ENCODE data around the gene ALPI. TPM values are rescaled to one million over a fixed set of nuclear protein-coding genes. Genes with fewer than 3 reads are reported as not detected.
"Not testable (repeated sequence)": the region's sequence is repeated elsewhere in the genome, so short reads cannot be mapped to it uniquely, and the experiment has no call there.

Gene ALPI
- total RNA-seq, 1 experiment from 2014 or later = 5.3 TPM

DNA sequence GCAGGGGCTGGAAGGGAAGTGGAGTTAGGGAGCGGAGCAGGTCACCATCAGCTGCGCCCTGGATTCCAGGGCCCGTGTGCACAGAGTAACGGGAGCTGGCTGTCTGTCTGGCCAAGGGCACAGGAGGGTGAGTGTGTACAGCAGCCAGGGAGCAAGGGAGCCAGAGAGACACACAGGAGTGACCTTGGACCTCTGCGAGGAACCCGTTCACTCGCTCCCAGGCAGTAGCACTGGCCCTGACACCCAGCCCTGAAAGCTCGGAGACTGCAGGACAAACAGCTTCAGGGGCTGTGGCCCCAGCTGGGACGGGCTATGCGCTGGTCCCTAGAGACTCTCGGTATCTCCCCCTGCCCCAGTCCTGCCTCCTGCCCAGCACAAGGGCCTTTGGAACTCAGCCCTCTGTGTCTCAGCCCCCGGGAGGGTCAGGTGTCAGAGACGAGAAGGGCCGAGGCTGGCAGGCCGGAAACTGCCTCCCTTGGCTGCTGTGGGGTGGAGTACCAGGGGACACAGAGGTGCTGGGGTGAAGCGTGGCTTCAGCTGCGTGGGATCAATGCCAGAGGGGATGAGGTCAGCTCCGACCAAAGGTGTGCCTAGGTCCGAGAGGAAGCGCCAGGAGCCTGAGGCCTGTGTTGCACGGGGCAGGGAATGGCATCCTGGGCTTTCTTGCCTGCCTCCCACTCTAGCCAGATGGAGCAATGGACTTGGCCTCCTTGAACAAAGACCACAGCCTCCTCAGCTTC lies 12.1 kb upstream of the ALPI start:
- DNase-seq = not testable (repeated sequence)

DNA sequence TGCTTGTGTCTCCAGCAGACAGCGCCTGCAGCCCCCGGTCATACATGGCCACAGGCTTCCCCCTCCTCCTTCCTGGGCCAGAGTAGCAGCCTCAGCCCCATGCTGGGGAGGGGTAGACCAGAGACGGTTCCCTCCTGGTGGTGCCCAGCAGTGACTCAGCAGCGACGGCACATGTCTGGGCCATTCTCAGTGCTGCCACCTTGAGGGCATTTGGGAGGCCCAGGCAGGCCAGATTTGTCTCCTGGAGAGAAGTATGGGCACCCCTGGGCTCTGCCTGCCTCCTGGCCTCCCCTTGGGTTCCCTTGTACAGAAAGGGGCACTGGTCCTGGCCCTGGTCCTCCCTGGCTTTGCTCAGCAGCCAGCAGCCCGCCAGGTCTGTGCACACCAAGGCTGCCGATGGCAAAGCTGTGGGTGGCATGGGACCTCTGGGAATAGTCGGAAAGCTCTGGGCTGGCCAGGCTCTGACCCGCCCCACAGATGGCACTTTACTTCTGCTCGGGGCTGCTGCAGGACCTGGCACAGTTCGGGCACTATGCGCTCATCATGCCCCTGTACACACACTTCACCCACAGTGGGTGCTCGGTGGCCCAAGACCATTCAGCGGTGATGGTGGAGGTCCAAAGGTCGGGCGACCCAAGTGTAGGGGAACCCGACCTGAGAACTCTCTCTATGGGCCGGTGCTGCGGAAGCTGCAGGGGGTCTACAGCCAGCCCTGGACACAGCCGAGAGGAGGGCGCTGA lies 11.4 kb upstream of the ALPI start:
- DNase-seq = peak in 1 of 2 experiments; percentile 47
- TF ChIP-seq, protein P1, sequence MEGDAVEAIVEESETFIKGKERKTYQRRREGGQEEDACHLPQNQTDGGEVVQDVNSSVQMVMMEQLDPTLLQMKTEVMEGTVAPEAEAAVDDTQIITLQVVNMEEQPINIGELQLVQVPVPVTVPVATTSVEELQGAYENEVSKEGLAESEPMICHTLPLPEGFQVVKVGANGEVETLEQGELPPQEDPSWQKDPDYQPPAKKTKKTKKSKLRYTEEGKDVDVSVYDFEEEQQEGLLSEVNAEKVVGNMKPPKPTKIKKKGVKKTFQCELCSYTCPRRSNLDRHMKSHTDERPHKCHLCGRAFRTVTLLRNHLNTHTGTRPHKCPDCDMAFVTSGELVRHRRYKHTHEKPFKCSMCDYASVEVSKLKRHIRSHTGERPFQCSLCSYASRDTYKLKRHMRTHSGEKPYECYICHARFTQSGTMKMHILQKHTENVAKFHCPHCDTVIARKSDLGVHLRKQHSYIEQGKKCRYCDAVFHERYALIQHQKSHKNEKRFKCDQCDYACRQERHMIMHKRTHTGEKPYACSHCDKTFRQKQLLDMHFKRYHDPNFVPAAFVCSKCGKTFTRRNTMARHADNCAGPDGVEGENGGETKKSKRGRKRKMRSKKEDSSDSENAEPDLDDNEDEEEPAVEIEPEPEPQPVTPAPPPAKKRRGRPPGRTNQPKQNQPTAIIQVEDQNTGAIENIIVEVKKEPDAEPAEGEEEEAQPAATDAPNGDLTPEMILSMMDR (IDR thresholded peaks at IDR 0.05; ENCODE audit: insufficient read depth in 1 of 2, low read depth in 1 of 2, low read length in 1 of 2, severe bottlenecking in 1 of 2, unreplicated experiment in 1 of 2) = peak; percentile 31 to 35
- Histone ChIP-seq H3K36me3 (ENCODE audit: control insufficient read depth, insufficient read depth, low read length) (no peaks in the 10 kb centered on the region), H3K4me3 (ENCODE audit: low read depth, low read length) (no peak overlapping the region), H3K9me3 (no peaks in the 10 kb centered on the region), H3K27me3 (replicated peaks; ENCODE audit: control insufficient read depth, insufficient read depth, low read length) (no peaks in the 10 kb centered on the region), H3K4me1 (0 out of 2 replicates have a peak, but pooled peaks cover 4% of the 10 kb centered on the region)
- no TSS peak for BruUV-seq (replicated peaks)
- H3K36me3 Mint-ChIP-seq (ENCODE audit: insufficient read depth, unreplicated experiment) = no peaks in the 10 kb centered on the region
- H3K4me1 Mint-ChIP-seq (ENCODE audit: low read depth, unreplicated experiment) = no peaks in the 10 kb centered on the region
- ChIA-PET POLR2A (no interaction called here), CTCF (interaction anchor here (0.7 kb wide), 1 partner anchor 10 kb away, joined by 4 read pairs; no protein-coding TSS in a partner anchor)
- no peak overlapping the region for H3K27ac Mint-ChIP-seq (ENCODE audit: unreplicated experiment)
- H3K9me3 Mint-ChIP-seq (ENCODE audit: unreplicated experiment) = no peaks in the 10 kb centered on the region
- no peak overlapping the region for H3K4me3 Mint-ChIP-seq (ENCODE audit: unreplicated experiment)
- H3K27me3 Mint-ChIP-seq (ENCODE audit: insufficient read depth, unreplicated experiment) = no peaks in the 10 kb centered on the region
- intact Hi-C loops (cut with micrococcal nuclease; ENCODE audit: unreplicated experiment) = loop anchor here (5.0 kb wide), 2 partner anchors 78 to 592 kb away; partner anchors contain the start of gene PRSS56

More for the DNA sequence above, 12.1 kb upstream of the ALPI start:
- H3K4me1 Mint-ChIP-seq (ENCODE audit: low read depth, unreplicated experiment); H3K4me3 Mint-ChIP-seq (ENCODE audit: unreplicated experiment); BruUV-seq (replicated peaks); CTCF ChIA-PET; H3K27ac Mint-ChIP-seq (ENCODE audit: unreplicated experiment); H3K36me3 ChIP-seq (ENCODE audit: control insufficient read depth, insufficient read depth, low read length); H3K4me1 ChIP-seq; H3K9me3 ChIP-seq; H3K27me3 ChIP-seq (replicated peaks; ENCODE audit: control insufficient read depth, insufficient read depth, low read length); POLR2A ChIA-PET; H3K9me3 Mint-ChIP-seq (ENCODE audit: unreplicated experiment); H3K36me3 Mint-ChIP-seq (ENCODE audit: insufficient read depth, unreplicated experiment); H3K27me3 Mint-ChIP-seq (ENCODE audit: insufficient read depth, unreplicated experiment); H3K4me3 ChIP-seq (ENCODE audit: low read depth, low read length): not testable (repeated sequence)
- intact Hi-C loops (cut with micrococcal nuclease; ENCODE audit: unreplicated experiment) = loop anchor here (5.0 kb wide), 2 partner anchors 78 to 592 kb away; partner anchors contain the start of gene PRSS56

DNA sequence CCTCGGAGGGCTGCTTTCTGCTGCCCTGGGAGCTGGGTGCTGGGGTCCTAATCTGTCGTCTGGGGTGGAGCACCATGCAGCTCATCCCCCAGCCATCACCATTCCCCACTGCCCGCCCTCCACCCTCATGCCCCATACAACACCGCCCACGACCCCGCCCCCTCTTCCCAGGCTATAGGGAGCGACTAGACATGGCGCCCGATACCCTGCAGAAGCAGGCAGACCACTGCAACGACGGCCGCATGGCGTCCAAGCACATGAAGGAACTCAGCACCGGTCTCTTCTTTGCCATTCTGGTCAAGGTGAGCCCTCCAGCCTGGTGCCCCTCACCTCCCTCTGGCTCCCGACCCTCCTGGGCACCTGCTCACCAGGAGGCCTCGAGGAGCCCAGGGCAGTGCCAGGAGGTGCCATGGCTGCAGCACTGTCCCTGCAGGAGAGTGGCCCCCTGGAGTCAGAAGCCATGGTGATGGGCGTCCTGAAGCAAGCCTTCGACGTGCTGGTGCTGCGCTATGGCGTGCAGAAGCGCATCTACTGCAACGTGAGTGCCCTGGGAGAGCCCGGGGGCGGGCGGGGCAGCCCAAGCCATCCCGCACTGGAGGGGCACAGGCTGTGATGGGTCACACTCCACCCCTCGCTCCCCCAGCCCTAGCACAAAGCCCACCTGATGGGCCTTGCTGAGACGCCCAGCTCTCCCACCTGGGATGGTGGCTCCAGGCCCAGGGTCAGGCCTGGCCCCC lies 10.6 kb upstream of the ALPI start:
- H3K27me3 Mint-ChIP-seq (ENCODE audit: insufficient read depth, unreplicated experiment); BruUV-seq (replicated peaks); H3K27me3 ChIP-seq (replicated peaks; ENCODE audit: control insufficient read depth, insufficient read depth, low read length); H3K9me3 ChIP-seq; DNase-seq; H3K4me3 ChIP-seq (ENCODE audit: low read depth, low read length); POLR2A ChIA-PET; H3K27ac Mint-ChIP-seq (ENCODE audit: unreplicated experiment); H3K9me3 Mint-ChIP-seq (ENCODE audit: unreplicated experiment); H3K36me3 Mint-ChIP-seq (ENCODE audit: insufficient read depth, unreplicated experiment); H3K4me1 Mint-ChIP-seq (ENCODE audit: low read depth, unreplicated experiment); intact Hi-C loops (cut with micrococcal nuclease; ENCODE audit: unreplicated experiment); H3K4me3 Mint-ChIP-seq (ENCODE audit: unreplicated experiment); H3K4me1 ChIP-seq; H3K36me3 ChIP-seq (ENCODE audit: control insufficient read depth, insufficient read depth, low read length): not testable (repeated sequence)
- CTCF ChIA-PET = interaction anchor here (0.7 kb wide), 1 partner anchor 9 kb away, joined by 4 read pairs; no protein-coding TSS in a partner anchor

DNA sequence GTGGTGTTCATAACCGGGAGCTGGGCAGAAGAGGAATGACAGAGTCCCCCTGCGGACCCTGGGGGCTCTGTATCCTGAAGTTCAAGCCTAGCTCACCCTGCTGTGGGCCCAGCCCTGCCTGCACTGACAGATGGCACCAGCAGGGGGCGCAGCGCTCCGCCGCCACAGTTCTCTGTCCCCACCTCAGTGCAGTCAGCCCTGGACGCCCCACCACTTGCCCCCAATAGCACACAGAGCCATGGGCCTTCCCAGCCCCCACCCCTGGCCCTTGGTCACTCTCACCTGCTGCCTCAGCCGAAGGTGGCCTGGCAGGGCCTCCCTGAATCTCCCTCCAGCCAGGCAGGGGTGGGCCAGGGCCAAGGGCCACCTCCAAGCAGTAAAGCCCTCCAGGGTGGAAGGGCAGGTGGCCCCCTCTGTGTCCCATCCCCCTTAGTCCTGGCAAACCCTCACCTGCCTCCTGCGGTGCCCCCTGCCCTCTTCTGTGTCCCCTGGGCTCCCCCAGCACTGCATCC lies 9.6 kb upstream of the ALPI start:
- H3K27ac Mint-ChIP-seq (ENCODE audit: unreplicated experiment); intact Hi-C loops (cut with micrococcal nuclease; ENCODE audit: unreplicated experiment); DNase-seq; H3K9me3 Mint-ChIP-seq (ENCODE audit: unreplicated experiment); H3K9me3 ChIP-seq; H3K4me1 ChIP-seq; H3K36me3 Mint-ChIP-seq (ENCODE audit: insufficient read depth, unreplicated experiment); POLR2A ChIA-PET; H3K4me3 ChIP-seq (ENCODE audit: low read depth, low read length); H3K4me1 Mint-ChIP-seq (ENCODE audit: low read depth, unreplicated experiment); H3K27me3 Mint-ChIP-seq (ENCODE audit: insufficient read depth, unreplicated experiment); BruUV-seq (replicated peaks); H3K36me3 ChIP-seq (ENCODE audit: control insufficient read depth, insufficient read depth, low read length); H3K27me3 ChIP-seq (replicated peaks; ENCODE audit: control insufficient read depth, insufficient read depth, low read length); H3K4me3 Mint-ChIP-seq (ENCODE audit: unreplicated experiment): not testable (repeated sequence)
- CTCF ChIA-PET = interaction anchor here (0.6 kb wide), 1 partner anchor 480 kb away, joined by 7 read pairs; no protein-coding TSS in a partner anchor
